A673 (cell line): ENCODE measurements around the gene SPACA4. TPM values are rescaled to one million over a fixed set of nuclear protein-coding genes. Genes with fewer than 3 reads are reported as not detected.

Experiments
- BruUV-seq: library from RNA; stranded (reverse); fragments of 400-500 nt; replicated peaks from 2 replicates; lab custom pipeline; 2021; lab: Mats Ljungman, UMichigan
- CTCF ChIA-PET: fragments of 300-600 bp; sonication (Branson Sonifier 250); formaldehyde crosslinking; loops from one replicate; lab custom pipeline; 2022; ENCODE audit warnings: antibody characterized with exemption; lab: Charles Lee
- POLR2A ChIA-PET: fragments of 300-600 bp; sonication (Branson Sonifier 250); formaldehyde crosslinking; loops from one replicate; lab custom pipeline; 2022; ENCODE audit warnings: antibody characterized with exemption; ENCODE audit not compliant: low non-redundant PET; lab: Charles Lee
- DNase-seq: peaks from one replicate; pipeline ENCODE4 v3.0.0-alpha.2; 2015; ENCODE audit warnings: low spot score
- H3K27ac ChIP-seq: fragments of 200-600 bp; sonication (generic); 2 replicates; pipeline ENCODE4 v1.5.1; 2016; ENCODE audit warnings: mixed run types, low read depth, mild to moderate bottlenecking, mixed read lengths, antibody characterized with exemption, low read length; ENCODE audit not compliant: poor library complexity, severe bottlenecking
- H3K27me3 ChIP-seq: fragments of 200-600 bp; sonication (generic); replicated peaks from 2 replicates; pipeline ENCODE4 v1.6.1; 2017; ENCODE audit warnings: mixed run types, low read depth, mild to moderate bottlenecking, mixed read lengths, antibody characterized with exemption, low read length; ENCODE audit not compliant: insufficient read depth, poor library complexity
- H3K36me3 ChIP-seq: fragments of 200-600 bp; sonication (generic); 2 replicates; pipeline ENCODE4 v1.6.1; 2016; ENCODE audit warnings: mixed run types, mild to moderate bottlenecking, mixed read lengths, antibody characterized with exemption, low read length; ENCODE audit not compliant: insufficient read depth, poor library complexity, severe bottlenecking
- H3K4me1 ChIP-seq: fragments of 200-600 bp; sonication (generic); 2 replicates; pipeline ENCODE4 v1.6.1; 2017; ENCODE audit warnings: mixed run types, mild to moderate bottlenecking, mixed read lengths, antibody characterized with exemption, low read length; ENCODE audit not compliant: insufficient read depth, poor library complexity, severe bottlenecking
- H3K4me3 ChIP-seq: fragments of 200-600 bp; sonication (generic); 2 replicates; pipeline ENCODE4 v1.5.1; 2016; ENCODE audit warnings: low read depth, mixed run types, mild to moderate bottlenecking, mixed read lengths, low read length; ENCODE audit not compliant: poor library complexity, severe bottlenecking
- H3K9me3 ChIP-seq: fragments of 200-600 bp; sonication (generic); 2 replicates; pipeline ENCODE4 v1.6.1; 2016; ENCODE audit warnings: mixed run types, low read depth, mild to moderate bottlenecking, mixed read lengths, antibody characterized with exemption, low read length; ENCODE audit not compliant: poor library complexity, severe bottlenecking
- EZH2 ChIP-seq: fragments of 200-600 bp; sonication (generic); IDR thresholded peaks from 2 replicates; pipeline ENCODE4 v1.6.1; 2017; ENCODE audit warnings: borderline replicate concordance, low read depth, mild to moderate bottlenecking, mixed read lengths, antibody characterized with exemption, low read length; ENCODE audit not compliant: poor library complexity, severe bottlenecking
- intact Hi-C: fragments of 100-400 bp; cut with micrococcal nuclease; formaldehyde crosslinking; loops from one replicate; pipeline ENCODE4 v1.10.0; 2022; ENCODE audit not compliant: unreplicated experiment
- total RNA-seq: library from RNA; stranded (reverse); gene quantifications from 2 replicates; pipeline ENCODE4 v1.2.3, GENCODE V29; 2021
- TF ChIP-seq, protein P1 (sequence below): fragments of 300-800, 200-600 bp; sonication (generic); conservative IDR thresholded peaks from 2 replicates; pipeline ENCODE4 v1.5.1; 2017; ENCODE audit warnings: low read depth, mild to moderate bottlenecking, antibody characterized with exemption, low read length, moderate library complexity, mixed read lengths

The SPACA4 gene
- total RNA-seq, 1 experiment from 2014 or later, result not detected

DNA sequence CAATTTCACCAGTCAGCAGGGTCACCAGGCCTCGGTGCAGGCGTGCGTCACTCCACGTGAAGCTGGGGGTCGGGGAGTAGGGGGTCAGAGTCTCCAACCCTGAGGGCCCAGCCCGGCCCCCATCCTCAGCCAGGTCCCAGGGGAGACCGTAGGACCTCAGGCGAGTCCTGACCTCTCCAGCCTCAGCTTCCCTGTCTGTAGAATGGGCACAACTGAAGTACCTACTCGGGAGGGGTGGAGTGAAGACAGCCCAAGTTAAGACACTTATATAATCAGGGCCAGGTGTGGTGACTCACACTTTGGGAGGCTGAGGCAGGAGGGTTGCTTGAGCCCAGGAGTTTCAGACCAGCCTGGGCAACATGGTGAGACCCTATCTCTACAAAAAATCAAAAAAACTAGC lies 2.7 kb upstream of the SPACA4 start:
- Histone ChIP-seq H3K9me3 (no peaks in the 10 kb centered on the region), H3K36me3 (no peaks in the 10 kb centered on the region), H3K27me3 (no peaks in the 10 kb centered on the region), H3K4me3 (no peak overlapping the region), H3K27ac (no peak overlapping the region), H3K4me1 (no peaks in the 10 kb centered on the region)
- intact Hi-C loops, result no loop called here
- TF ChIP-seq, protein P1, sequence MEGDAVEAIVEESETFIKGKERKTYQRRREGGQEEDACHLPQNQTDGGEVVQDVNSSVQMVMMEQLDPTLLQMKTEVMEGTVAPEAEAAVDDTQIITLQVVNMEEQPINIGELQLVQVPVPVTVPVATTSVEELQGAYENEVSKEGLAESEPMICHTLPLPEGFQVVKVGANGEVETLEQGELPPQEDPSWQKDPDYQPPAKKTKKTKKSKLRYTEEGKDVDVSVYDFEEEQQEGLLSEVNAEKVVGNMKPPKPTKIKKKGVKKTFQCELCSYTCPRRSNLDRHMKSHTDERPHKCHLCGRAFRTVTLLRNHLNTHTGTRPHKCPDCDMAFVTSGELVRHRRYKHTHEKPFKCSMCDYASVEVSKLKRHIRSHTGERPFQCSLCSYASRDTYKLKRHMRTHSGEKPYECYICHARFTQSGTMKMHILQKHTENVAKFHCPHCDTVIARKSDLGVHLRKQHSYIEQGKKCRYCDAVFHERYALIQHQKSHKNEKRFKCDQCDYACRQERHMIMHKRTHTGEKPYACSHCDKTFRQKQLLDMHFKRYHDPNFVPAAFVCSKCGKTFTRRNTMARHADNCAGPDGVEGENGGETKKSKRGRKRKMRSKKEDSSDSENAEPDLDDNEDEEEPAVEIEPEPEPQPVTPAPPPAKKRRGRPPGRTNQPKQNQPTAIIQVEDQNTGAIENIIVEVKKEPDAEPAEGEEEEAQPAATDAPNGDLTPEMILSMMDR, result no peak
- TF ChIP-seq EZH2, result no peak
- ChIA-PET CTCF (no interaction called here), POLR2A (no interaction called here)
- no TSS peak for BruUV-seq
- no peak for DNase-seq

DNA sequence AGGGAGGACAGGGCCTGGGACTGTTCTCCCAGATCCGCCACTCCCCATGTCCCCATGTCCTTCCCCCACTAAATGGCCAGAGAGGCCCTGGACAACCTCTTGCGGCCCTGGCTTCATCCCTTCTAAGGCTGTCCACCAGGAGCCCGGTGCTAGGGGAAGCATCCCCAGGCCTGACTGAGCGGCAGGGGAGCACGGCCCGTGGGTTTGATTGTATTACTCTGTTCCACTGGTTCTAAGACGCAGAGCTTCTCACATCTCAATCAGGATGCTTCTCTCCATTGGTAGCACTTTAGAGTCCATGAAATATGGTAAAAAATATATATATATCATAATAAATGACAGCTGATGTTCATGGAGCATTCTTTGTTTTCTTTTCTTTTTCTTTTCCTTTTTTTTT lies 815 bp downstream of the SPACA4 start:
- POLR2A ChIA-PET, result no interaction called here
- H3K27ac ChIP-seq, result no peak overlapping the region

DNA sequence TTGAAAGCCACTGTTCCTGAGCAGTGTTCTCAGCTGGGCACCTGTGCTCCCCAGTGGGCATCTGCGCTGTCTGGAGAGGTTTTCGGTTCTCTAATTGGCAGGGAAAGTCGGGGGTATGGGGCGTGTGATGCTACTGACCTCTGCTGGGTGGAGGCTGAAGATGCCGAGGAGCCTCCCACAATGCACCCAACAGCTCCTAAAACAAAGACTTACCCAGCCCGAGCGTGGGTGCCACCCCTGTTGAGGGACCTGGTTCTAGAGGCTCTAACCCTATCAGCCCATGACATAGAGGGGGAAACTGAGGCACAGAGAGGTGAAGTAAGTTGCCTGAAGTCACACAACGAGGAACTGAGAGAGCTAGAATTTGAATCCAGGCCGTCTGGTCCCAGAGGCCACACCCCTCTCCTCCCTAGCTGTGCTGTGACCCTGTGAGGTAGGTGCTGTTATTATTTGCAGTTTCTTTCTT lies 2.3 kb downstream of the SPACA4 start:
- DNase-seq, result peak; percentile 69
- ChIA-PET POLR2A (interaction anchor here (1.1 to 1.6 kb wide), 2 partner anchors 8 to 10 kb away, joined by 3 to 5 read pairs; partner anchors contain the start of genes RPL18 and SPHK2), CTCF (interaction anchor here (0.6 to 2.0 kb wide), 6 partner anchors 24 to 391 kb away, joined by 3 to 12 read pairs (median 6); no protein-coding TSS in a partner anchor)
- BruUV-seq, result no TSS peak
- Histone ChIP-seq H3K27ac (no peak overlapping the region), H3K36me3 (no peaks in the 10 kb centered on the region), H3K4me1 (no peaks in the 10 kb centered on the region), H3K9me3 (no peaks in the 10 kb centered on the region), H3K27me3 (no peaks in the 10 kb centered on the region), H3K4me3 (no peak overlapping the region)
- TF ChIP-seq, protein P1, result peak; percentile 68
- no peak for TF ChIP-seq EZH2
- intact Hi-C loops, result no loop called here

More for the DNA sequence above, 815 bp downstream of the SPACA4 start:
- no peak overlapping the region for H3K4me3 ChIP-seq
- CTCF ChIA-PET, result interaction anchor here (1.4 to 2.0 kb wide), 2 partner anchors 12 to 23 kb away, joined by 3 to 10 read pairs; partner anchors contain the start of genes RPL18 and SPHK2
- no TSS peak for BruUV-seq
- TF ChIP-seq, protein P1, result no peak
- no peak for TF ChIP-seq EZH2
- no peaks in the 10 kb centered on the region for H3K36me3 ChIP-seq
- intact Hi-C loops, result no loop called here
- H3K27me3 ChIP-seq, result no peaks in the 10 kb centered on the region
- H3K9me3 ChIP-seq, result no peaks in the 10 kb centered on the region
- DNase-seq, result no peak
- H3K4me1 ChIP-seq, result no peaks in the 10 kb centered on the region
